ENCODE results near the gene ERC1.

- no peak for TF ChIP-seq CTCF (IDR thresholded peaks at IDR 0.05)
- no peak for TF ChIP-seq POLR2AphosphoS5 (IDR thresholded peaks at IDR 0.05; ENCODE audit: low read depth, low read length)
- TF ChIP-seq TCF7L2 (IDR thresholded peaks at IDR 0.05; ENCODE audit: low read depth, low read length) = no peak
- TF ChIP-seq SIN3A (IDR thresholded peaks at IDR 0.05; ENCODE audit: borderline replicate concordance, insufficient read depth, low read depth, low read length) = no peak
- no peak for TF ChIP-seq REST (IDR thresholded peaks at IDR 0.05; ENCODE audit: insufficient read depth in 1 of 2, low read depth in 2 of 2, low read length in 1 of 2)
These were observed 208.7 kb downstream of the ERC1 start for GRCh38 chr12:1199700-1200099.
